ENCODE data around the gene SIMC1.

The SIMC1 gene

GRCh38 chr5:176383961-176384360 is 145.7 kb downstream of the SIMC1 start:
- DNase-seq (ENCODE audit: low read depth, low spot score): no peak
- H3K27ac ChIP-seq: no peak overlapping the region

- no peak overlapping the region for H3K27ac ChIP-seq
- DNase-seq (ENCODE audit: low read depth, low spot score): no peak
Measured at GRCh38 chr5:176384366-176384930, 146.2 kb downstream of the SIMC1 start.

DNA sequence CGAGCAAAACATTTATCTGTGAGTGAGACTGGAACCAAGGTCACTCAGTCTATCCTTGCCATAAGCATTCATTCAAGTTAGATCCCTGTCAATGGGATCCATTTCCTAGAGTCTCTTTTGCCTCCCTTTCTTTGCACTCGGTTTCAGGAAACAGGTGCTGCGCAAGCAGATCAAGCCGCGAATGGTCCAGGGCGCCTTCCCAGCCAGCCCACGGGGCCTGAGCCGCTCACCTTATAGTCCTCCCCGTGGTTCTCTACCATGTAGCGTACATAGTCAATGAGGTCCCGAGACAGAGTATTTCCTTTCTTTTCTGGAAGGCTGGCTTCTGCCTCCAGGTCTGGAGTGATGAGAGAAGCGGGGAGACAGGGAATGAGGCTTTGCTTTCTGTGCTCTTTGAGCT is 146.8 kb downstream of the SIMC1 start:
- no peak for DNase-seq (ENCODE audit: low read depth, low spot score)
- no peak overlapping the region for H3K27ac ChIP-seq

DNA sequence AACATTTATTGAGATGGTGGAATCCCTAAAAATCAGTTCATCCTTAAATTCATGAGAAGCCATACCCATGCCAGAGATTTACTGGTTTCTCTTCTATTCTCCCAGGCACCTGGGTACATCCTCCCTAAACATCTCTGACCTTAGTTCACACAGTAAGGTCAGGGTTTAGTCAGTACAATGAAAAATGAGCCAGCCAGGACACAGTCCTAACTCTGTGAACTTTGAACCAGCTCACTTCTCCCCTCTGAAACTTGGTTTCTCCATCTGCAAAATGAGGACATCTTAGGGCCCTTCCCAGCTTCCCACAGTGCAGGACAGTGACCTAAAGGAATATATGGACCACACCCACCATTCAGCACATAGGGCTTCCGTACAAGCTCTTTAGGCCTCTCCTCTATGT is 148.3 kb downstream of the SIMC1 start:
- H3K27ac ChIP-seq: no peak overlapping the region

DNA sequence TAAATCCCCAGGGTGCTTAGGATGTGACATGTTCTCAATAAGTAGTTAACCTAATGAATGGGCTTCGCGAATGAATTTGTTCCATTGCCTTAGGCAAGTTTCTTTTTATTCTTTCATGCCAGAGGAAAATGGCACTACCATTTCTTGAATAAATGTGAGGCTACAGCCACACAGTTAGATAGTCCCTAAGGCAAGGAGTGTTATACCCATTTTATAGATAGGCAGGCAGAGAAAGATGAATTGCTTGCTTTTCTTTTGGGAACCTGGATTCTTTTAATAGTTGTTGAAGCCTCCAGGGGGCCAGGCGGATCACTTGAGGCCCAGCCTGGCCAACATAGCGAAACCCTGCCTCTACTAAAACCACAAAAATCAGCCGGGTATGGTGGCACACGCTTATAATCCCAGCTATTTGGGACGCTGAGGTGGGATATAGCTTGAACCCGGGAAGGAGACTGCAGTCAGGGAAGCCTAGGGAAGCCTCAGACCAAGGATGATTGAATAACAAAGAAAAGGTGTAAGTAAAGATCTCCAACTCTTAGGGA is 149.2 kb downstream of the SIMC1 start:
- no peak for DNase-seq (ENCODE audit: low read depth, low spot score)
- H3K27ac ChIP-seq: peak overlapping the region; percentile 89

More for the DNA sequence above, 148.3 kb downstream of the SIMC1 start:
- no peak for DNase-seq (ENCODE audit: low read depth, low spot score)

- peak overlapping the region; percentile 89 for H3K27ac ChIP-seq
- no peak for DNase-seq (ENCODE audit: low read depth, low spot score)
Measured at GRCh38 chr5:176388003-176388443, 149.8 kb downstream of the SIMC1 start.

DNA sequence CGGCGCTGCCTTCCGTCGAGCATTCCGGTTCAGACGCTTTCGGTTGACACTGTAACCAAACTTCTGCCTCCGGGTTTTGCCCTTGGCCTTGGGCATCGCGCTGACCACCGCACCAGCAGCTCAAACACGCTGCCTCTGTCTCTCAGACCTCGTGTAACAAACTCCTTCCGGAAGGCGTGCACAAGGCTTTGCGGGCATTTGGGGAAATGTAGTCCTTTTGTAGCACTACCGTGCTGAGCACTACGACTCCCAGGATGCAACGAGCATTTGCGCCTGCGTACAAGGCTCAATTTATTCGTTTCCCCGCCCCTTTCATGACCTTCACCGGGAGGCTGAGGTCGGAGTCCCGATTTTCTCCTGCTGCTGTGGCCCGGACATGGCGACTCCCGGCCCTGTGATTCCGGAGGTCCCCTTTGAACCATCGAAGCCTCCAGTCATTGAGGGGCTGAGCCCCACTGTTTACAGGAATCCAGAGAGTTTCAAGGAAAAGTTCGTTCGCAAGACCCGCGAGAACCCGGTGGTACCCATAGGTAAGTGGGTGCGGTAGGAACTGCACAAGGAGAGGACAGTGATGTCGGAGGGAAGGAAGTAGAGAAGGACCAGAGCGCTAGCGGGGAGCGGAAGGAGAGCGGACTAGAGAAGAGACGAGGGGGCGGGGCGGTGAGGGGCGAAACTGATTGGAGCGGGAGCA is 150.4 kb downstream of the SIMC1 start, which contains the start of the genes HIGD2A and NOP16:
Gene HIGD2A (plus strand): TSS at position 308 of the 691 bp plus-strand sequence. CDS start 69 bp downstream, at position 377.
Gene NOP16 (minus strand): TSS at position 155 of the 691 bp plus-strand sequence. CDS start 59 bp downstream, at position 96.
- H3K27ac ChIP-seq: peak within 1 kb of the TSS; percentile 89
- DNase-seq (ENCODE audit: low read depth, low spot score): peak; percentile 93

DNA sequence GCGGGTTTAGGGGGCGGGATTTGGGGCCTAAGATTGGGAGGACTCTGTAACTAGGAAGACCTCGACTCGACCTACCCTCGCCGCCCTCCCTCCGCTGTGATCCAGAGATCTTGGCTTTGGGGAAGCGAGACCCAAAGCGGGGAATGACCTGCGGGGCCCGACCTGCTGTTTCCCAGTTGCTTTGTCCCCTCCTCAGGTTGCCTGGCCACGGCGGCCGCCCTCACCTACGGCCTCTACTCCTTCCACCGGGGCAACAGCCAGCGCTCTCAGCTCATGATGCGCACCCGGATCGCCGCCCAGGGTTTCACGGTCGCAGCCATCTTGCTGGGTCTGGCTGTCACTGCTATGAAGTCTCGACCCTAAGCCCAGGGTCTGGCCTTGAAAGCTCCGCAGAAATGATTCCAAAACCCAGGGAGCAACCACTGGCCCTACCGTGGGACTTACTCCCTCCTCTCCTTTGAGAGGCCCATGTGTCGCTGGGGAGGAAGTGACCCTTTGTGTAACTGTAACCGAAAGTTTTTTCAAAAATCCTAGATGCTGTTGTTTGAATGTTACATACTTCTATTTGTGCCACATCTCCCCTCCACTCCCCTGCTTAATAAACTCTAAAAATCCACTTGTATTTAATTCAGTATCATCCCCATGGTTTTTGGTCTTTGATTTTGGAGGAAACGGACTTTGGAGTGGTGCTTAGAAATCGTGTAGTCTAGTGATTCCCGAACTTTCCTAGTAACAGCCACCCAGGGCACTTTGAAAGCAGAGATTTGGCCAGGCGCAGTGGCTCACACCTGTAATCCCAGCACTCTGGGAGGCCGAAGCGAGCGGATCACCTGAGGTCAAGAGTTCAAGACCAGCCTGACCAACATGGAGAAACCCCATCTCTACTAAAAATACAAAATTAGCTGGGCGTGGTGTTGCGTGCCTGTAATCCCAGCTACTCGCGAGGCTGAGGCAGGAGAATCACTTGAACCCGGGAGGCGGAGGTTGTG is 151.2 kb downstream of the SIMC1 start:
- no peak for DNase-seq (ENCODE audit: low read depth, low spot score)
- peak overlapping the region; percentile 89 for H3K27ac ChIP-seq

DNA sequence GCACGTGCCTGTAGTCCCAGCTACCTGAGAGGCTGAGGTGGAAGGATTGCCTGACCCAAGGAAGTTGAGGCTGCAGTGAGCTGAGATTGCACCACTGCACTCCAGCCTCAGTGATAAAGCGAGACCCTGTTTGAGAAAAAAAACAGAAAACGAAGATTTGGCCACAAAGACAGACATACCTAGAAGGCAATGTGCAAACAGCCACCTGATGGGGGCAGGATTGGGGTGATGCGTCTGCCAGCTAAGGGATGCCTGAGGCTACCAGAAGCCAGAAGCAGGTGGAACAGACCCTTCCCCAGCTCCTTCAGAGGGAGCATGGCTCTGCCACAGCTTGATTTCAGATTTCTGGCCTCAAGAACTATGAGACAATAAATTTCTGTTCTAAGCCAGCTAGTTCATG is 153.3 kb downstream of the SIMC1 start:
- DNase-seq (ENCODE audit: low read depth, low spot score): no peak
- no peak overlapping the region for H3K27ac ChIP-seq

GRCh38 chr5:176391999-176392398 is 153.8 kb downstream of the SIMC1 start:
- H3K27ac ChIP-seq: no peak overlapping the region
- DNase-seq (ENCODE audit: low read depth, low spot score): no peak

DNA sequence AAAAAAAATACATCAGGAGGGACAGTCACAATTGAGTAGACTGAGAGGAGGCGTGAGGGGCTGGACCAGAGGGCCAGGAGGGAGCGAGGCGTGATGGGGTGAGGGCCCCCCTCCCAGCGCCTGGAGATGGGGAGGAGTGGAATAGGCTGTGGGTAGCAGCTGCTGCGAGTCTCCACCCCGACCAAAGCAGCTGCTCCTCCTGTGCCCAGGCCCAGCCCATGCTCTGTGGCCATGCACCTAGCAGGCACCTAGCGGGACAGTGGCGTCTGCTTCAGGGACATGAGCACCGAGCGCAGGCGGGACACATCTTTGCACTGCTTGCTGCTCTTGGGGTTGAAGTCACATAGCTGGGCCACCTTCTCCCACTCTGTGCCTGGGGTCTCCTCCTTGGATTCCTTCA is 154.3 kb downstream of the SIMC1 start:
- DNase-seq (ENCODE audit: low read depth, low spot score): no peak
- no peak overlapping the region for H3K27ac ChIP-seq

DNA sequence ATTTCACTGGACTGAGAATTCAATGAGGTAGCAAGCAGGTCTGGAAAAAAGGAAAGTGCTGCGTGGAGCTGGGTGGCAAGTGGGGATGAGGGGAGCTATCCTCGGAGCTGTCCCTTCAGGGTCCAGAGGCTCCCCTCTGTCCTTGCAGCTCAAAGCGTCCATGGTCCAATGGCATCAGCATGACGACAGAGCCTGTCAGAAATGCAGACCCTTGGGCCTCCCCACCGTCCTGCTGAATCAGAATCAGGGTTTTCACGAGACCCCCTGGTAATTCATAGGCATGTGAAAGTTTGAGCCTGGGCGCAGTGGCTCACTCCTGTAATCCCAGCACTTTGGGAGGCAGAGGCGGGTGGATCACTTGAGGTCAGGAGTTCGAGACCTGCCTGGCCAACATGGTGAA is 155.9 kb downstream of the SIMC1 start:
- no peak overlapping the region for H3K27ac ChIP-seq
- no peak for DNase-seq (ENCODE audit: low read depth, low spot score)

GRCh38 chr5:176394881-176395675 is 156.9 kb downstream of the SIMC1 start:
- no peak overlapping the region for H3K27ac ChIP-seq
- DNase-seq (ENCODE audit: low read depth, low spot score): no peak

Measured in epithelial cell of prostate (primary cell).